Measurements from ENCODE around the gene SPTBN1. TPM values are rescaled to one million over a fixed set of nuclear protein-coding genes. Genes with fewer than 3 reads are reported as not detected.

SPTBN1 gene
- total and polyA plus RNA-seq, 2 experiments from 2014 or later: 57.7 to 187 TPM

GRCh38 chr2:54683596-54683995, 227.5 kb downstream of the SPTBN1 start:
- H3K27me3 ChIP-seq (replicated peaks; ENCODE audit: insufficient read depth): peaks cover 5% of the 10 kb centered on the region; the same call in 1 of the 2 replicates
- no peak overlapping the region for H3K9ac ChIP-seq
- no peak for DNase-seq
- H3K36me3 ChIP-seq (ENCODE audit: low read depth): no peaks in the 10 kb centered on the region
- H3K4me1 ChIP-seq (ENCODE audit: insufficient read depth): peaks cover 9% of the 10 kb centered on the region
- TF ChIP-seq EZH2 (IDR thresholded peaks at IDR 0.05; ENCODE audit: insufficient read depth, poor library complexity, severe bottlenecking) (no peak), EZH2phosphoT487 (IDR thresholded peaks at IDR 0.05; ENCODE audit: insufficient read depth, low read depth) (no peak)
- H3K79me2 ChIP-seq (ENCODE audit: insufficient read depth): no peaks in the 10 kb centered on the region
- H3K27ac ChIP-seq: no peak overlapping the region
- 0 out of 2 replicates have a peak, but pooled peaks cover 3% of the 10 kb centered on the region for H3F3A ChIP-seq (ENCODE audit: insufficient read depth)
- 88 to 95% methylated on average over 2 of the region's 2 CpGs for WGBS, 2 experiments (ENCODE audit: low coverage in 1 of 2, low lambda C conversion rate in 2 of 2, missing lambda C conversion rate in 2 of 2)
- in situ Hi-C loops (cut with MboI): no loop called here
- no peaks in the 10 kb centered on the region for H4K20me1 ChIP-seq (ENCODE audit: insufficient read depth)
- no peaks in the 10 kb centered on the region for H3K9me3 ChIP-seq (ENCODE audit: low read depth)
- H3K4me2 ChIP-seq (ENCODE audit: unreplicated experiment): no peak overlapping the region
- H3K9me2 ChIP-seq (ENCODE audit: insufficient read depth): no peaks in the 10 kb centered on the region
- H2AFZ ChIP-seq: no peak overlapping the region
- H3K4me3 ChIP-seq: no peak overlapping the region

- Histone ChIP-seq H3K4me2 (ENCODE audit: unreplicated experiment) (no peak overlapping the region), H3K9me3 (ENCODE audit: low read depth) (no peaks in the 10 kb centered on the region), H3K9me2 (ENCODE audit: insufficient read depth) (no peaks in the 10 kb centered on the region), H3K4me3 (no peak overlapping the region), H3K27ac (no peak overlapping the region), H2AFZ (no peak overlapping the region), H4K20me1 (ENCODE audit: insufficient read depth) (no peaks in the 10 kb centered on the region), H3K9ac (no peak overlapping the region), H3K4me1 (ENCODE audit: insufficient read depth) (peaks cover 5% of the 10 kb centered on the region), H3K79me2 (ENCODE audit: insufficient read depth) (no peaks in the 10 kb centered on the region), H3F3A (ENCODE audit: insufficient read depth) (0 out of 2 replicates have a peak, but pooled peaks cover 3% of the 10 kb centered on the region), H3K27me3 (replicated peaks; ENCODE audit: insufficient read depth) (peaks cover 5% of the 10 kb centered on the region; the same call in 1 of the 2 replicates), H3K36me3 (ENCODE audit: low read depth) (no peaks in the 10 kb centered on the region)
- no peak for TF ChIP-seq EZH2 (IDR thresholded peaks at IDR 0.05; ENCODE audit: insufficient read depth, poor library complexity, severe bottlenecking)
- no peak for TF ChIP-seq EZH2phosphoT487 (IDR thresholded peaks at IDR 0.05; ENCODE audit: insufficient read depth, low read depth)
- in situ Hi-C loops (cut with MboI): no loop called here
- WGBS, 2 experiments (ENCODE audit: low coverage in 1 of 2, low lambda C conversion rate in 2 of 2, missing lambda C conversion rate in 2 of 2): 90 to 97% methylated on average over 4 of the region's 4 CpGs
- DNase-seq: no peak
These were observed 229.2 kb downstream of the SPTBN1 start for GRCh38 chr2:54685263-54685775.

DNA sequence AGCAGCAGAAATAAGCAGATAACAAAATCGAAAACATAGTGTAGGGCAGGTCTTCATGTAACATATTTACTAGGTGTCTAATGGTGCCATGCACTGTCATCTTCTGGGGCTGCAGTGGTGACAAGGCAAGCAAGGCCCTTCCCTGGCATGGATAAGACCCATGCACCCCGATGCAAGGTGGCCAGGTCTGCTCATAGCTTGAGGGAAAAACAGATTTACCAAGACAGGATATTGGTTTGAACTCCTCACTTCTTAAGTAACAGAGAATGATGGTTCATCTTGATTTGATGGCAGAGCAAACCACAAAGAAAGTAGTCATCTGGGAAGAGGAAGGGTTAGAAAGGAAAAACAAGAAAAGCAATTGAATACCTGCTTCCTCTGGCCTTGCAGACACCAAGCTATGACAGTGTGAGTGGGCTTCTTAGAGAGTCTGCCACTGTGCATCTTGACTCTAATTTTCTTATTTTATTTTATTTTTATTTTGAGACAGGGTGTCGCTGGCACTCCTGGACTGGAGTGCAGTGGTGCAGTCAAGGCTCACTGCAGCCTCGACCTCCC, 231.5 kb downstream of the SPTBN1 start:
- TF ChIP-seq EZH2phosphoT487 (IDR thresholded peaks at IDR 0.05; ENCODE audit: insufficient read depth, low read depth) (no peak), EZH2 (IDR thresholded peaks at IDR 0.05; ENCODE audit: insufficient read depth, poor library complexity, severe bottlenecking) (no peak)

DNA sequence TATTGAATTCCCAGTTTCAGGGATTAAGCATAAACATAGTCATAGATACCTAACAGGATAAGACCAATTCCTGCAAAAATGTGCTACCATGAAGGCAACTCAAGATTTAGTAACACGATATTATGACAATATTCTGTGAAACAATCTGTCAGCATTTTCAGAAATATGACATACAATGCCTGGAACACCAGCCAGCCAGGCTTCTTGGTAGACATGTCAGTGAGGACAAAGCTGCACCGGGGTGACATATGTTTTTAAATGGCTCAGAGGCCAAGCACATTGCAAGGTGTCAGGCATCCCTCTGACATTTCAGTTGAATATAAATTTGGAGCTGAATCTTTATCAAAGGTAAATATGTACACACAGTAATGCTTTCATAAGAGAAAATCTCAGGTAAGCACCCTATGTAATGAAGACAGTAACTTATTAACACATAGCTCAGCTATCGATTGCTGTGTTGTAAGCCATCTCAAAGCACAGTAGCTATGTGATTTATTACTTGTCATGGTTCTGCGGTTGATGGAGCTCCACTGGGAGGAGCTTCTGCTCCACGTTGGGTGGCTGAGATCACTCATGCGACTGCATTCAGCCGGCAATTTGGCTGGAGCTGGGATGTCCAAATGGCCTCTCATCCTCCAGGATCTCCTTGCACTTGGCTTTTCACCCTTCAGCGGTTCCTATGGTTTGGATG, 235.5 kb downstream of the SPTBN1 start:
- Histone ChIP-seq H3K9ac (no peak overlapping the region), H3K27me3 (replicated peaks; ENCODE audit: insufficient read depth) (no peaks in the 10 kb centered on the region), H3K9me3 (ENCODE audit: low read depth) (no peaks in the 10 kb centered on the region), H3K79me2 (ENCODE audit: insufficient read depth) (no peaks in the 10 kb centered on the region), H3K9me2 (ENCODE audit: insufficient read depth) (no peaks in the 10 kb centered on the region), H3K4me3 (no peak overlapping the region), H3K4me2 (ENCODE audit: unreplicated experiment) (no peak overlapping the region), H2AFZ (no peak overlapping the region), H3K4me1 (ENCODE audit: insufficient read depth) (no peaks in the 10 kb centered on the region), H4K20me1 (ENCODE audit: insufficient read depth) (no peaks in the 10 kb centered on the region), H3K36me3 (ENCODE audit: low read depth) (no peaks in the 10 kb centered on the region), H3F3A (ENCODE audit: insufficient read depth) (no peaks in the 10 kb centered on the region), H3K27ac (no peak overlapping the region)
- WGBS, 2 experiments (ENCODE audit: low coverage in 1 of 2, low lambda C conversion rate in 2 of 2, missing lambda C conversion rate in 2 of 2): 64% methylated on average over 8 of the region's 8 CpGs
- in situ Hi-C loops (cut with MboI): no loop called here
- no peak for TF ChIP-seq EZH2 (IDR thresholded peaks at IDR 0.05; ENCODE audit: insufficient read depth, poor library complexity, severe bottlenecking)
- no peak for TF ChIP-seq EZH2phosphoT487 (IDR thresholded peaks at IDR 0.05; ENCODE audit: insufficient read depth, low read depth)
- no peak for DNase-seq

More for the DNA sequence above, 231.5 kb downstream of the SPTBN1 start:
- DNase-seq: no peak
- in situ Hi-C loops (cut with MboI): no loop called here
- no peak overlapping the region for H3K27ac ChIP-seq
- no peaks in the 10 kb centered on the region for H4K20me1 ChIP-seq (ENCODE audit: insufficient read depth)
- no peak overlapping the region for H3K9ac ChIP-seq
- H3K4me3 ChIP-seq: no peak overlapping the region
- no peaks in the 10 kb centered on the region for H3K36me3 ChIP-seq (ENCODE audit: low read depth)
- H3K4me1 ChIP-seq (ENCODE audit: insufficient read depth): no peaks in the 10 kb centered on the region
- H3K79me2 ChIP-seq (ENCODE audit: insufficient read depth): no peaks in the 10 kb centered on the region
- WGBS, 2 experiments (ENCODE audit: low coverage in 1 of 2, low lambda C conversion rate in 2 of 2, missing lambda C conversion rate in 2 of 2): 92 to 98% methylated on average over 4 of the region's 4 CpGs
- no peaks in the 10 kb centered on the region for H3K9me2 ChIP-seq (ENCODE audit: insufficient read depth)
- H2AFZ ChIP-seq: no peak overlapping the region
- H3K4me2 ChIP-seq (ENCODE audit: unreplicated experiment): no peak overlapping the region
- H3F3A ChIP-seq (ENCODE audit: insufficient read depth): no peaks in the 10 kb centered on the region
- no peaks in the 10 kb centered on the region for H3K9me3 ChIP-seq (ENCODE audit: low read depth)
- H3K27me3 ChIP-seq (replicated peaks; ENCODE audit: insufficient read depth): peaks cover 5% of the 10 kb centered on the region; the same call in 1 of the 2 replicates

Measured in GM23248 (cell line).